Measurements from ENCODE around the gene MB.

Gene MB

GRCh38 chr22:35609261-35609660 is 7.9 kb downstream of the MB start:
- Histone ChIP-seq H3K4me1 (ENCODE audit: control insufficient read depth in 1 of 2, insufficient read depth in 1 of 2, low read depth in 1 of 2, low read length in 1 of 2) (no peaks in the 10 kb centered on the region), H3K27me3 (peaks cover 40% of the 10 kb centered on the region), H3K36me3 (no peaks in the 10 kb centered on the region), H3K9me3 (no peaks in the 10 kb centered on the region), H3K4me3 (ENCODE audit: low read depth in 1 of 2, low read length in 1 of 2) (no peak overlapping the region), H3K27ac (no peak overlapping the region)
- TF ChIP-seq, protein P1, sequence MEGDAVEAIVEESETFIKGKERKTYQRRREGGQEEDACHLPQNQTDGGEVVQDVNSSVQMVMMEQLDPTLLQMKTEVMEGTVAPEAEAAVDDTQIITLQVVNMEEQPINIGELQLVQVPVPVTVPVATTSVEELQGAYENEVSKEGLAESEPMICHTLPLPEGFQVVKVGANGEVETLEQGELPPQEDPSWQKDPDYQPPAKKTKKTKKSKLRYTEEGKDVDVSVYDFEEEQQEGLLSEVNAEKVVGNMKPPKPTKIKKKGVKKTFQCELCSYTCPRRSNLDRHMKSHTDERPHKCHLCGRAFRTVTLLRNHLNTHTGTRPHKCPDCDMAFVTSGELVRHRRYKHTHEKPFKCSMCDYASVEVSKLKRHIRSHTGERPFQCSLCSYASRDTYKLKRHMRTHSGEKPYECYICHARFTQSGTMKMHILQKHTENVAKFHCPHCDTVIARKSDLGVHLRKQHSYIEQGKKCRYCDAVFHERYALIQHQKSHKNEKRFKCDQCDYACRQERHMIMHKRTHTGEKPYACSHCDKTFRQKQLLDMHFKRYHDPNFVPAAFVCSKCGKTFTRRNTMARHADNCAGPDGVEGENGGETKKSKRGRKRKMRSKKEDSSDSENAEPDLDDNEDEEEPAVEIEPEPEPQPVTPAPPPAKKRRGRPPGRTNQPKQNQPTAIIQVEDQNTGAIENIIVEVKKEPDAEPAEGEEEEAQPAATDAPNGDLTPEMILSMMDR (IDR thresholded peaks at IDR 0.05) = no peak

GRCh38 chr22:35608088-35608487 is 9.0 kb downstream of the MB start:
- H3K36me3 ChIP-seq = no peaks in the 10 kb centered on the region
- H3K27me3 ChIP-seq = peaks cover 43% of the 10 kb centered on the region
- TF ChIP-seq, protein P1 (IDR thresholded peaks at IDR 0.05) = no peak
- H3K9me3 ChIP-seq = no peaks in the 10 kb centered on the region
- no peak overlapping the region for H3K4me3 ChIP-seq (ENCODE audit: low read depth in 1 of 2, low read length in 1 of 2)
- H3K27ac ChIP-seq = no peak overlapping the region
- no peaks in the 10 kb centered on the region for H3K4me1 ChIP-seq (ENCODE audit: control insufficient read depth in 1 of 2, insufficient read depth in 1 of 2, low read depth in 1 of 2, low read length in 1 of 2)

- Histone ChIP-seq H3K9me3 (no peaks in the 10 kb centered on the region), H3K27me3 (peaks cover 42% of the 10 kb centered on the region), H3K4me3 (ENCODE audit: low read depth in 1 of 2, low read length in 1 of 2) (no peak overlapping the region), H3K36me3 (no peaks in the 10 kb centered on the region), H3K4me1 (ENCODE audit: control insufficient read depth in 1 of 2, insufficient read depth in 1 of 2, low read depth in 1 of 2, low read length in 1 of 2) (peaks cover 3 to 6% of the 10 kb centered on the region in 2 experiments), H3K27ac (no peak overlapping the region)
- TF ChIP-seq, protein P1 (IDR thresholded peaks at IDR 0.05) = no peak
Observed at GRCh38 chr22:35606916-35607315, 10.2 kb downstream of the MB start.

- Histone ChIP-seq H3K4me3 (ENCODE audit: low read depth in 1 of 2, low read length in 1 of 2) (no peak overlapping the region), H3K27me3 (peaks cover 34% of the 10 kb centered on the region), H3K36me3 (no peaks in the 10 kb centered on the region), H3K27ac (no peak overlapping the region), H3K4me1 (ENCODE audit: control insufficient read depth in 1 of 2, insufficient read depth in 1 of 2, low read depth in 1 of 2, low read length in 1 of 2) (peaks cover 3 to 7% of the 10 kb centered on the region in 2 experiments), H3K9me3 (no peaks in the 10 kb centered on the region)
- TF ChIP-seq, protein P1 (IDR thresholded peaks at IDR 0.05) = no peak
Observed at GRCh38 chr22:35605851-35606481, 11.2 kb downstream of the MB start.

DNA sequence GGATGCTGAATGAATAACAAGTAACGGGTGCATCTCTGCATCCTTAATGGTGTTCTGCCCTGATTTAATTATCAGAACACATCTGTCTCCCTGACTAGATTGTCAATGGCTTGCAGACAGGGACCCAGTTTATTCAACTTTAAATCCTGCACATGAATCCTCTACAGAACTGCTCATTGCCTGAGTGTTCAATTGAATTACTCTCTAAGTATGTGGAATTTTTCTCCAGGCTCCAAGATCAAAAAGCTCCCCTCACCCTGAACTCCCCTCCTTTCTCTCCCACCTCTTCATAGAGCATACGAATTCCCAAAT is 11.8 kb downstream of the MB start:
- Histone ChIP-seq H3K27ac (no peak overlapping the region), H3K36me3 (no peaks in the 10 kb centered on the region), H3K4me3 (ENCODE audit: low read depth in 1 of 2, low read length in 1 of 2) (no peak overlapping the region), H3K4me1 (ENCODE audit: control insufficient read depth in 1 of 2, insufficient read depth in 1 of 2, low read depth in 1 of 2, low read length in 1 of 2) (peaks cover 3 to 7% of the 10 kb centered on the region in 2 experiments), H3K9me3 (no peaks in the 10 kb centered on the region), H3K27me3 (peaks cover 38% of the 10 kb centered on the region)
- TF ChIP-seq, protein P1 (IDR thresholded peaks at IDR 0.05) = no peak

Measured in neutrophil (primary cell).